ENCODE data around the gene MUL1. TPM values are rescaled to one million over a fixed set of nuclear protein-coding genes. Genes with fewer than 3 reads are reported as not detected.

Gene MUL1
- total and polyA plus RNA-seq, 12 donors: 3.7 to 48.0 (median 32.8) TPM

- 67 to 82% (median 69%) methylated on average over 1 of the region's 1 CpG; no CpG with 5 or more reads in 1 of the 4 donors for WGBS, 4 donors
These were observed 32.3 kb upstream of the MUL1 start for GRCh38 chr1:20540281-20540680.

GRCh38 chr1:20538760-20539551, 31.0 kb upstream of the MUL1 start:
- TF ChIP-seq CTCF (IDR thresholded peaks at IDR 0.05) (no peak), POLR2A (IDR thresholded peaks at IDR 0.05) (no peak)
- Histone ChIP-seq H3K4me3 (no peak overlapping the region), H3K4me1 (replicated peaks in 1 of 2) (peaks cover 16 to 19% of the 10 kb centered on the region in 2 donors), H3K27me3 (no peaks in the 10 kb centered on the region), H3K9me3 (replicated peaks in 1 of 3) (no peaks in the 10 kb centered on the region), H3K27ac (peak overlapping the region in 3 of 5 donors; percentile 0 to 57 (median 10)), H3K36me3 (replicated peaks in 1 of 2) (no peaks in the 10 kb centered on the region)
- WGBS, 4 donors: 45 to 56% (median 52%) methylated on average over 3 of the region's 3 CpGs
- DNase-seq: peak in 4 of 7 donors; percentile 36 to 46 (median 41)
- intact Hi-C loops (cut with DNase I): no loop called here

More at GRCh38 chr1:20540281-20540680, 32.3 kb upstream of the MUL1 start:
- H3K36me3 ChIP-seq (replicated peaks in 1 of 2): no peaks in the 10 kb centered on the region
- H3K27me3 ChIP-seq: no peaks in the 10 kb centered on the region
- no peaks in the 10 kb centered on the region for H3K9me3 ChIP-seq (replicated peaks in 1 of 3)
- H3K4me1 ChIP-seq (replicated peaks in 1 of 2): peaks cover 4 to 6% of the 10 kb centered on the region in 2 donors
- intact Hi-C loops (cut with DNase I): no loop called here
- no peak overlapping the region for H3K27ac ChIP-seq
- no peak for DNase-seq
- no peak overlapping the region for H3K4me3 ChIP-seq
- TF ChIP-seq POLR2A (IDR thresholded peaks at IDR 0.05) (no peak), CTCF (IDR thresholded peaks at IDR 0.05) (no peak)

GRCh38 chr1:20538227-20538626, 30.3 kb upstream of the MUL1 start:
- H3K4me1 ChIP-seq (replicated peaks in 1 of 2): peaks cover 16 to 19% of the 10 kb centered on the region in 2 donors
- no peaks in the 10 kb centered on the region for H3K27me3 ChIP-seq
- no peaks in the 10 kb centered on the region for H3K9me3 ChIP-seq (replicated peaks in 1 of 3)
- WGBS, 4 donors: 46 to 53% (median 50%) methylated on average over 2 of the region's 2 CpGs
- H3K27ac ChIP-seq: no peak overlapping the region
- H3K4me3 ChIP-seq: no peak overlapping the region
- no peak for TF ChIP-seq POLR2A (IDR thresholded peaks at IDR 0.05)
- no peak for TF ChIP-seq CTCF (IDR thresholded peaks at IDR 0.05)
- intact Hi-C loops (cut with DNase I): no loop called here
- DNase-seq: no peak
- no peaks in the 10 kb centered on the region for H3K36me3 ChIP-seq (replicated peaks in 1 of 2)

- Histone ChIP-seq H3K4me3 (no peak overlapping the region), H3K36me3 (replicated peaks in 1 of 2) (no peaks in the 10 kb centered on the region), H3K9me3 (replicated peaks in 1 of 3) (no peaks in the 10 kb centered on the region), H3K27ac (peak overlapping the region; percentile 8 to 74 (median 62)), H3K27me3 (no peaks in the 10 kb centered on the region), H3K4me1 (replicated peaks in 1 of 2) (peaks cover 16 to 18% of the 10 kb centered on the region in 2 donors)
- peak in 4 of 7 donors; percentile 48 to 56 (median 52) for DNase-seq
- TF ChIP-seq CTCF (IDR thresholded peaks at IDR 0.05): no peak
- TF ChIP-seq POLR2A (IDR thresholded peaks at IDR 0.05): no peak
- 47 to 58% (median 52%) methylated on average over 12 of the region's 12 CpGs for WGBS, 4 donors
- intact Hi-C loops (cut with DNase I): no loop called here
These were observed 26.9 kb upstream of the MUL1 start for GRCh38 chr1:20534659-20535417.

Measured in adrenal gland (tissue), 12 donors.